Lower lobe of right lung (tissue), 2 donors: ENCODE results near the gene CCL22. TPM values are rescaled to one million over a fixed set of nuclear protein-coding genes. Genes with fewer than 3 reads are reported as not detected.
A peak's percentile ranks its signal among the peaks of the same experiment; 100 is the strongest.

ENCODE experiments used
- ATAC-seq, 2 donors: fragments of 200-7000 bp; cut with Tn5 transposase; one replicate each; pipeline ENCODE4 v1.9.1; 2020 to 2022; ENCODE audit warnings: mild to moderate bottlenecking in 2 of 2, moderate library complexity in 2 of 2
- DNase-seq: peaks from one replicate; pipeline ENCODE4 v3.0.0-alpha.2; 2020
- H3K27ac ChIP-seq: fragments of 200-600 bp; one replicate; pipeline ENCODE4 v1.8.0; 2022
- H3K27me3 ChIP-seq: fragments of 200-600 bp; one replicate; pipeline ENCODE4 v1.8.0; 2022; ENCODE audit warnings: low read depth
- H3K36me3 ChIP-seq: fragments of 200-600 bp; one replicate; pipeline ENCODE4 v1.8.0; 2022; ENCODE audit warnings: mild to moderate bottlenecking
- H3K4me1 ChIP-seq: fragments of 200-600 bp; one replicate; pipeline ENCODE4 v1.8.0; 2022
- H3K4me3 ChIP-seq: fragments of 200-600 bp; one replicate; pipeline ENCODE4 v1.8.0; 2022; ENCODE audit warnings: mild to moderate bottlenecking
- H3K9me3 ChIP-seq: fragments of 200-600 bp; one replicate; pipeline ENCODE4 v1.8.0; 2022
- intact Hi-C: fragments of 100-400 bp; cut with DNase I; formaldehyde crosslinking; loops from one replicate; pipeline ENCODE4 v1.11.0; 2022
- total RNA-seq: library from RNA; stranded (reverse); fragmentation: NEBNext Ultra II Directional; extraction: Animal tissue kit (Norgen Biotek cat#: 25700); gene quantifications from one replicate; pipeline ENCODE4 v1.2.1, GENCODE V29; 2021
- TF ChIP-seq, protein P1 (sequence below): fragments of 200-600 bp; IDR thresholded peaks from one replicate; pipeline ENCODE4 v1.8.0; 2022; ENCODE audit warnings: antibody characterized with exemption, mild to moderate bottlenecking
- donor health status: DM: no; HTN: yes; CAD: no; lungs with severe emphysema.

The CCL22 gene
- total RNA-seq, 1 donor from 2014 or later: 2.0 TPM

DNA sequence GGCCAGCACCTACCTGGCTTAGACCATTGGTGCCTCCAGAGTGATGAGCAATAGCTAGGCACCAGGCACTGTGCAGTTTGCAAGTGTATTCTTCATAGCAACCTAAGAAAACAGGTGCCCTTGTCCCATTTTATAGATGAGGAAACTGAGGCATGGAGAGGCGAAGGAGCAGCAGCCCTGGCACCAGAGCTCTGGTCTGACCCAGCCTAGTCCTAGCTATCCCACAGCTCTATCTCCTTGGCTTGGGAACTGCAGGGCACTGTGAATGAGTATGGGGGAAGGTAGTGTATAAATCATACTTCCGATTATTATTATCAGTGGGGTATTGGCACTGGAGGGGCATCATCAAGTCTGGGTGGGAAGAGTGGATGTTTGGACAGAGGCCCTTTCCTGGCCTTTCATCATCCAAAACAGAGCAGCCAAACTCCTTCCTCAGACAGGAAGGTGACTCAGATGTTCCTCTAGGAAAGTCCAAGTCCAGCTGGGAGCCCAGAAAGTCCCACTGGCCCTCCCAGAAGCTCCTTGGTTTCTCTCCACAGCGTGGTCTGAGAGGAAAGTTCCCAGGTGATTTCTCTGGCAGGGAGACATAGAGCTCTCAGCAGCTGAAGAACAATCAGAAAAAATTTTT, 42.1 kb upstream of the CCL22 start:
- peaks cover 27% of the 10 kb centered on the region for H3K4me1 ChIP-seq
- no peak overlapping the region for H3K4me3 ChIP-seq
- TF ChIP-seq, protein P1, sequence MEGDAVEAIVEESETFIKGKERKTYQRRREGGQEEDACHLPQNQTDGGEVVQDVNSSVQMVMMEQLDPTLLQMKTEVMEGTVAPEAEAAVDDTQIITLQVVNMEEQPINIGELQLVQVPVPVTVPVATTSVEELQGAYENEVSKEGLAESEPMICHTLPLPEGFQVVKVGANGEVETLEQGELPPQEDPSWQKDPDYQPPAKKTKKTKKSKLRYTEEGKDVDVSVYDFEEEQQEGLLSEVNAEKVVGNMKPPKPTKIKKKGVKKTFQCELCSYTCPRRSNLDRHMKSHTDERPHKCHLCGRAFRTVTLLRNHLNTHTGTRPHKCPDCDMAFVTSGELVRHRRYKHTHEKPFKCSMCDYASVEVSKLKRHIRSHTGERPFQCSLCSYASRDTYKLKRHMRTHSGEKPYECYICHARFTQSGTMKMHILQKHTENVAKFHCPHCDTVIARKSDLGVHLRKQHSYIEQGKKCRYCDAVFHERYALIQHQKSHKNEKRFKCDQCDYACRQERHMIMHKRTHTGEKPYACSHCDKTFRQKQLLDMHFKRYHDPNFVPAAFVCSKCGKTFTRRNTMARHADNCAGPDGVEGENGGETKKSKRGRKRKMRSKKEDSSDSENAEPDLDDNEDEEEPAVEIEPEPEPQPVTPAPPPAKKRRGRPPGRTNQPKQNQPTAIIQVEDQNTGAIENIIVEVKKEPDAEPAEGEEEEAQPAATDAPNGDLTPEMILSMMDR: no peak
- peak overlapping the region; percentile 78 for H3K27ac ChIP-seq
- H3K36me3 ChIP-seq: no peaks in the 10 kb centered on the region
- ATAC-seq: peak; percentile 58 to 71
- no peak for DNase-seq
- H3K27me3 ChIP-seq: no peaks in the 10 kb centered on the region
- H3K9me3 ChIP-seq: no peaks in the 10 kb centered on the region
- intact Hi-C loops: no loop called here

DNA sequence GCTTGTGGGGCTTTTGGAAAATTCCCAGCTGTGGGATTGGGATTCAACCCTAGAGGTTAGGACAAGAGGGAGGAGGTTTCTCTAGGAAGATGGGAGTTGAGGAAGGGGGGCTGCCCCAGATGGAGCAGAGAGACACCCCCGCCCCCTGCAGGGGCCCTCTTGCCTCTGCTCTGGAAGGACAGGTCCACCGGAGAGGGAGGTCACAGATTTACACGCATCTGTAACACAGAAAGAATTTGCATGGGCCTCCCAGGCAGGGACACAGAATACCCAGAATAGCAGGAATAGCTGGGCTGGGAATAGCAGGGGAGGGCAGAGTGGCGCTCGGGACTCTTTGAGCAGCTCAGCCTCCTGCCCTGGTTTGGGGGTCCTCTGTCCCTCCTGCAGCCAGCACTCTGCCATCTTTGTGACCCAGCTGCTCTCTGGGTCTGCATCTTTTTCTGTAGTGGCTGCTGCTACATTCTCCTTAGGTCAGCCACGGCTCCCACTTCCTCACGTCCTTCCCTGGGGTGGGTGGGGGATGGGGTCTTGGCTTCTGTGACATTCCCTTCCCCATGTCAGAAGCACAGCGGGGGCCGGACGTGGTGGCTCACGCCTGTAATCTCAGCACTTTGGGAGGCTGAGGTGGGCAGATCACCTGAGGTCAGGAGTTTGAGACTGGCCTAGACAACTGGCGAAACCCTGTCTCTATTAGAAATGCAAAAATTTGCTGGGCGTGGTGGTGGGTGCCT, 40.2 kb upstream of the CCL22 start:
- H3K27me3 ChIP-seq: no peaks in the 10 kb centered on the region
- no peak overlapping the region for H3K4me3 ChIP-seq
- ATAC-seq: peak in 1 of 2 donors; percentile 7
- no peak for DNase-seq
- H3K9me3 ChIP-seq: no peaks in the 10 kb centered on the region
- H3K36me3 ChIP-seq: no peaks in the 10 kb centered on the region
- peaks cover 27% of the 10 kb centered on the region for H3K4me1 ChIP-seq
- intact Hi-C loops: no loop called here
- TF ChIP-seq, protein P1: no peak
- no peak overlapping the region for H3K27ac ChIP-seq

DNA sequence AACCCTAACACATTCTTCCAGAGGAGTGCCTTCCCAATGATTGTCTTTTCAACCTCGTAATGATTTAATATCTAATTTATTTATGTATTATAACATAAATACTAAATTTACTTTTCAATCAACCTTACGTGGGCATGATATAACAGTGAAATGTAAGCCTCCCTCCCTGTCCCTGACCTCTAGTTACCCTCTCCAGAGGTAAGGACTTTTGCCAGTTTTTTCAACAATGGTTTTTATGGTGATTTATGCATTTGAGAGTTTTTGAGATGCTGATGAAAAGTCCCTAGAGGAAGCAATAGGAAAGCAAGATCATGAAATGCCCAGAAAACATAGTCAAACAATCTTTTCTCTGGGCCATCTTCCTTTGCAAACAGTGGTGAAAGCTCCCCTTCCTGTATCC, 38.9 kb upstream of the CCL22 start:
- intact Hi-C loops: no loop called here
- TF ChIP-seq, protein P1: no peak
- Histone ChIP-seq H3K27ac (no peak overlapping the region), H3K27me3 (no peaks in the 10 kb centered on the region), H3K4me3 (no peak overlapping the region), H3K4me1 (peaks cover 21% of the 10 kb centered on the region), H3K9me3 (no peaks in the 10 kb centered on the region), H3K36me3 (no peaks in the 10 kb centered on the region)
- DNase-seq (no peak), ATAC-seq (no peak)

DNA sequence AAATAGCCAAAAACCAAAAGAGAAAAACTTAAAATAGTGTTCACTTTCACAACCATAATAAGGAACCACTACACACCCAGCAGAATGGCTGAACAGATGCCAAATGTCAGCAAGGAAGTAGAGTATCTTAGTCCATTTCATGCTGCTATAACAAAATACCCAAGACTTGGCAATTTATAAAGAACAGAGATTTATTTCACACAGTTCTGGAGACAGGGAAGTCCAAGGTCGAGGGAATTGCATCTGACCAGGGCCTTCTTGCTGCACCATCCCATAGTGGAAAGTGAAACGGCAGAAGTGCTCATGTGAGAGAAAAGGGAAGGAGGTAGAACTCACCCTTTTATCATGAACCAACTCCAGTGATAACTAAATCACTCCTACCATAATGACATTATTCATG, 33.8 kb upstream of the CCL22 start:
- intact Hi-C loops: no loop called here
- DNase-seq (no peak), ATAC-seq (peak in 1 of 2 donors; percentile 64)
- H3K4me1 ChIP-seq: no peaks in the 10 kb centered on the region
- TF ChIP-seq, protein P1: no peak
- H3K36me3 ChIP-seq: no peaks in the 10 kb centered on the region
- no peaks in the 10 kb centered on the region for H3K27me3 ChIP-seq
- H3K9me3 ChIP-seq: peaks cover 8% of the 10 kb centered on the region
- H3K4me3 ChIP-seq: no peak overlapping the region
- H3K27ac ChIP-seq: no peak overlapping the region

DNA sequence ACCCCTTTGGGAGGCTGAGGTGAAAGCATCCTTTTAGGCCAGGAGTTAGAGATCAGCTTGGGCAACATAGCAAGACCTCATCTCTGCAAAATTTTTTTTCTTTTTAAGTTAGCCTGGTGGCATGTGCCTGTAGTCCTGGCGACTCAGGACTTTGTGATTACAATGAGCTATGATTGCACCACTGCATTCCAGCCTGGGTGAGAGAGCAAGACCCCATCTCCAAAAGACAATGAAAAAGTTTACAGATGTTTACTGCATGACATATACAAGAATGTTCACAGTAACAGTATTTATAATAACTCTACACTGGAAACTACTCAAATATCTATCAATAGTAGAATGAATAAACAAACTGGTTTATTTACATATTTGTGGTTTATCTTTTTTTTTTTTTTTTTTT, 33.1 kb upstream of the CCL22 start:
- Histone ChIP-seq H3K4me1 (no peaks in the 10 kb centered on the region), H3K4me3 (no peak overlapping the region), H3K36me3 (no peaks in the 10 kb centered on the region), H3K27me3 (no peaks in the 10 kb centered on the region), H3K9me3 (peaks cover 8% of the 10 kb centered on the region), H3K27ac (no peak overlapping the region)
- intact Hi-C loops: no loop called here
- DNase-seq (no peak), ATAC-seq (no peak)
- TF ChIP-seq, protein P1: no peak
